GM23338 (cell line): ENCODE data around the gene MFNG. TPM values are rescaled to one million over a fixed set of nuclear protein-coding genes. Genes with fewer than 3 reads are reported as not detected.

Experiments
- ATAC-seq: fragments of 200-7000 bp; cut with Tn5 transposase; 3 replicates; pipeline ENCODE4 v1.9.1; 2020
- DNase-seq: peaks from one replicate; pipeline ENCODE4 v3.0.0-alpha.2; 2015; ENCODE audit warnings: low spot score
- H2AFZ ChIP-seq: fragments of 200-600 bp; sonication (generic); 2 replicates; pipeline ENCODE4 v1.8.0; 2016; ENCODE audit warnings: antibody characterized with exemption, mild to moderate bottlenecking, moderate library complexity
- H3F3A ChIP-seq: fragments of 200-600 bp; sonication (generic); replicated peaks from 2 replicates; pipeline ENCODE4 v1.8.0; 2017; ENCODE audit warnings: antibody characterized with exemption, mixed run types, low read depth
- H3K27ac ChIP-seq: fragments of 200-600 bp; sonication (generic); 2 replicates; pipeline ENCODE4 v1.6.1; 2016; ENCODE audit warnings: low read depth
- H3K27me3 ChIP-seq: fragments of 200-600 bp; sonication (generic); 2 replicates; pipeline ENCODE4 v1.8.0; 2016; ENCODE audit warnings: mild to moderate bottlenecking, mixed run types, moderate library complexity; ENCODE audit not compliant: insufficient read depth
- H3K36me3 ChIP-seq: fragments of 200-600 bp; sonication (generic); 2 replicates; pipeline ENCODE4 v1.8.0; 2016; ENCODE audit warnings: mild to moderate bottlenecking; ENCODE audit not compliant: insufficient read depth
- H3K4me1 ChIP-seq: fragments of 200-600 bp; sonication (generic); 2 replicates; pipeline ENCODE4 v1.8.0; 2016; ENCODE audit warnings: mild to moderate bottlenecking, moderate library complexity; ENCODE audit not compliant: insufficient read depth
- H3K4me2 ChIP-seq: fragments of 200-600 bp; sonication (generic); 2 replicates; pipeline ENCODE4 v1.7.1; 2017; ENCODE audit warnings: mixed run types
- H3K4me3 ChIP-seq: fragments of 200-600 bp; sonication (generic); 2 replicates; pipeline ENCODE4 v1.6.1; 2016; ENCODE audit warnings: mixed run types
- H3K79me2 ChIP-seq: fragments of 200-600 bp; sonication (generic); replicated peaks from 2 replicates; pipeline ENCODE4 v1.8.0; 2017; ENCODE audit warnings: mild to moderate bottlenecking; ENCODE audit not compliant: insufficient read depth
- H3K9me2 ChIP-seq: fragments of 200-600 bp; sonication (generic); 2 replicates; pipeline ENCODE4 v1.8.0; 2017; ENCODE audit not compliant: insufficient read depth
- H4K20me1 ChIP-seq: fragments of 200-600 bp; sonication (generic); replicated peaks from 2 replicates; pipeline ENCODE4 v1.8.0; 2017; ENCODE audit warnings: mild to moderate bottlenecking; ENCODE audit not compliant: insufficient read depth
- H3K27ac Mint-ChIP-seq: 2 replicates; pipeline ENCODE4 v1.8.0; 2020; ENCODE audit warnings: inconsistent platforms, mild to moderate bottlenecking, moderate library complexity, mixed read lengths
- H3K27me3 Mint-ChIP-seq: 3 replicates; pipeline ENCODE4 v1.8.0; 2022; ENCODE audit warnings: low read depth, mild to moderate bottlenecking, moderate library complexity, mixed read lengths, inconsistent platforms; ENCODE audit not compliant: insufficient read depth, poor library complexity
- H3K36me3 Mint-ChIP-seq: 3 replicates; pipeline ENCODE4 v1.8.0; 2021; ENCODE audit warnings: low read depth, mild to moderate bottlenecking, inconsistent platforms, moderate library complexity, mixed read lengths
- H3K4me1 Mint-ChIP-seq: 3 replicates; pipeline ENCODE4 v1.8.0; 2020; ENCODE audit warnings: mild to moderate bottlenecking, inconsistent platforms, mixed read lengths
- H3K4me3 Mint-ChIP-seq: 3 replicates; pipeline ENCODE4 v1.8.0; 2021; ENCODE audit warnings: moderate library complexity, mild to moderate bottlenecking, inconsistent platforms, mixed read lengths
- H3K9me3 Mint-ChIP-seq: 3 replicates; pipeline ENCODE4 v1.8.0; 2020; ENCODE audit warnings: moderate library complexity, mild to moderate bottlenecking, inconsistent platforms, mixed read lengths
- CREB1 ChIP-seq: fragments of 250-450 bp; sonication (Bioruptor Pico); IDR thresholded peaks from 2 replicates; pipeline ENCODE4 v1.5.0; 2020; ENCODE audit warnings: low read depth, mild to moderate bottlenecking, moderate library complexity
- CTCF ChIP-seq, 2 experiments: fragments of 200-600 bp in 1 of 2; sonication (generic) in 1 of 2; conservative IDR thresholded peaks; 2 replicates each; pipeline versions ENCODE4 v1.5.1 to v1.6.1; 2016 to 2017; ENCODE audit warnings: antibody characterized with exemption in 2 of 2, low read depth in 2 of 2, mild to moderate bottlenecking in 2 of 2, moderate library complexity in 1 of 2
- ETS1 ChIP-seq: IDR thresholded peaks from 2 replicates; pipeline ENCODE4 v1.6.1; 2016; ENCODE audit warnings: antibody characterized with exemption
- EZH2 ChIP-seq: fragments of 200-600 bp; sonication (generic); IDR thresholded peaks from one replicate; pipeline ENCODE4 v1.8.0; 2017; ENCODE audit warnings: antibody characterized with exemption, mild to moderate bottlenecking, low read depth; ENCODE audit not compliant: unreplicated experiment
- EZH2phosphoT487 ChIP-seq: fragments of 200-600 bp; sonication (generic); IDR thresholded peaks from one replicate; pipeline ENCODE4 v1.8.1; 2018; ENCODE audit warnings: antibody characterized with exemption; ENCODE audit not compliant: unreplicated experiment
- JUNB ChIP-seq: IDR thresholded peaks from one replicate; pipeline ENCODE4 v1.6.1; 2016; ENCODE audit warnings: antibody characterized with exemption; ENCODE audit not compliant: unreplicated experiment
- NANOG ChIP-seq: IDR thresholded peaks from 2 replicates; pipeline ENCODE4 v1.6.1; 2016; ENCODE audit warnings: antibody characterized with exemption, borderline replicate concordance
- POLR2AphosphoS5 ChIP-seq: IDR thresholded peaks from 2 replicates; pipeline ENCODE4 v1.6.1; 2016; ENCODE audit warnings: antibody characterized with exemption, low read depth
- REST ChIP-seq: IDR thresholded peaks from one replicate; pipeline ENCODE4 v1.6.1; 2018; ENCODE audit warnings: antibody characterized with exemption; ENCODE audit not compliant: unreplicated experiment
- STAT1 ChIP-seq: IDR thresholded peaks from one replicate; pipeline ENCODE4 v1.6.1; 2016; ENCODE audit warnings: antibody characterized with exemption; ENCODE audit not compliant: unreplicated experiment
- ZNF114 ChIP-seq: fragments of 250-450 bp; sonication (Bioruptor Pico); IDR thresholded peaks from 2 replicates; pipeline ENCODE4 v1.5.0; 2020; ENCODE audit warnings: mild to moderate bottlenecking, moderate library complexity
- ZNF331 ChIP-seq: fragments of 250-450 bp; sonication (Bioruptor Pico); IDR thresholded peaks from 2 replicates; pipeline ENCODE4 v1.5.0; 2020; ENCODE audit warnings: low read depth, mild to moderate bottlenecking, moderate library complexity
- ZNF462 ChIP-seq: fragments of 250-450 bp; sonication (Bioruptor Pico); IDR thresholded peaks from 2 replicates; pipeline ENCODE4 v1.5.0; 2020; ENCODE audit warnings: mild to moderate bottlenecking, moderate library complexity
- polyA plus RNA-seq: library from polyadenylated mRNA; unstranded; fragments of >200 nt; fragmentation: Nextera tagmentation; extraction: Ambion mirVana; gene quantifications from 2 replicates; pipeline ENCODE4 v1.2.1, GENCODE V29; 2016
- total RNA-seq: library from RNA; depleted of rRNA; stranded (reverse); fragments of >200 nt; shearing (Covaris generic); gene quantifications from 2 replicates; pipeline ENCODE4 v1.2.3, GENCODE V29; 2014

Gene MFNG
- total and polyA plus RNA-seq, 2 experiments from 2014 or later = 1.4 to 1.9 TPM

- no peak overlapping the region for H3K27ac Mint-ChIP-seq
- Histone ChIP-seq H3K79me2 (no peaks in the 10 kb centered on the region), H4K20me1 (no peaks in the 10 kb centered on the region), H2AFZ (no peak overlapping the region), H3K4me2 (no peak overlapping the region), H3K27me3 (no peaks in the 10 kb centered on the region), H3K4me3 (no peak overlapping the region), H3F3A (no peaks in the 10 kb centered on the region), H3K36me3 (no peaks in the 10 kb centered on the region), H3K27ac (no peak overlapping the region), H3K9me2 (no peaks in the 10 kb centered on the region), H3K4me1 (no peaks in the 10 kb centered on the region)
- ATAC-seq (no peak), DNase-seq (no peak)
- H3K36me3 Mint-ChIP-seq = no peaks in the 10 kb centered on the region
- peaks cover 6% of the 10 kb centered on the region; the same call in 1 of the 3 replicates for H3K9me3 Mint-ChIP-seq
- H3K27me3 Mint-ChIP-seq = peaks cover 9% of the 10 kb centered on the region
- H3K4me3 Mint-ChIP-seq = no peak overlapping the region
- H3K4me1 Mint-ChIP-seq = peaks cover 11% of the 10 kb centered on the region
- TF ChIP-seq EZH2phosphoT487 (no peak), ZNF462 (no peak), JUNB (no peak), ETS1 (no peak), REST (no peak), CREB1 (CRISPR knock-in tag) (no peak), ZNF331 (no peak), EZH2 (no peak), POLR2AphosphoS5 (no peak), CTCF (conservative IDR thresholded peaks at IDR 0.05; ENCODE audit: low read depth in 2 of 2) (no peak), ZNF114 (no peak), NANOG (no peak), STAT1 (no peak)
Measured at GRCh38 chr22:37453696-37454095, 32.5 kb downstream of the MFNG start.
